A549 (cell line): Measurements from ENCODE around the gene ABCG5. TPM values are rescaled to one million over a fixed set of nuclear protein-coding genes. Genes with fewer than 3 reads are reported as not detected.

Source experiments
- ATAC-seq, 2 experiments: fragments of 200-7000 bp in 1 of 2; fragments of >200 bp in 1 of 2; cut with Nextera tagmentation in 1 of 2; cut with Tn5 transposase in 1 of 2; 3 replicates each; pipeline versions ENCODE4 v1.8.0 to v1.9.1; 2018 to 2020; ENCODE audit warnings: mild to moderate bottlenecking in 1 of 2, moderate library complexity in 1 of 2
- CTCF ChIA-PET: fragments of 300-600 bp; sonication (Branson Sonifier 250); formaldehyde crosslinking; extraction: SDS; loops from one replicate; lab custom pipeline; 2021; ENCODE audit warnings: antibody characterized with exemption, inconsistent platforms; lab: Yijun Ruan, JAX
- POLR2A ChIA-PET: fragments of 350-600 bp; formaldehyde crosslinking; extraction: SDS; loops from one replicate; lab custom pipeline; 2021; ENCODE audit warnings: antibody characterized with exemption, inconsistent platforms; lab: Yijun Ruan, JAX
- DNase-seq, 2 experiments: peaks; one replicate each; pipeline versions ENCODE4 v3.0.0 to v3.0.0-alpha.2; 2011 to 2016; ENCODE audit warnings: low read depth in 1 of 2, low spot score in 1 of 2
- FAIRE-seq: peaks from 2 replicates; lab custom pipeline; 2011; peaks lifted over from hg19 to GRCh38; lab: Jason Lieb, UNC
- H3K27ac ChIP-seq, 2 experiments: fragments of >200 bp; sonication (Bioruptor Twin); formaldehyde crosslinking; 3 replicates each; pipeline ENCODE4 v1.5.1; 2016 to 2017
- H3K4me1 ChIP-seq: fragments of >200 bp; sonication (Bioruptor Twin); formaldehyde crosslinking; 3 replicates; pipeline ENCODE4 v1.6.1; 2016
- H3K4me2 ChIP-seq: fragments of >200 bp; sonication (Bioruptor Twin); formaldehyde crosslinking; 3 replicates; pipeline ENCODE4 v1.6.1; 2016
- H3K4me3 ChIP-seq: fragments of >200 bp; sonication (Bioruptor Twin); formaldehyde crosslinking; 3 replicates; pipeline ENCODE4 v1.5.1; 2016
- H3K9me3 ChIP-seq: fragments of >200 bp; sonication (Bioruptor Twin); formaldehyde crosslinking; 3 replicates; pipeline ENCODE4 v1.6.1; 2016
- CBX8 ChIP-seq: fragments of 200-600 bp; sonication (generic); IDR thresholded peaks from 2 replicates; pipeline ENCODE4 v1.6.1; 2016
- CEBPB ChIP-seq, 2 experiments: fragments of >200 bp in 1 of 2; sonication (Bioruptor Twin) in 1 of 2; formaldehyde crosslinking in 1 of 2; IDR thresholded peaks; 2 replicates each; pipeline ENCODE4 v1.6.1; 2012 to 2016
- EHMT2 ChIP-seq: fragments of 200-600 bp; sonication (generic); IDR thresholded peaks from 2 replicates; pipeline ENCODE4 v1.6.1; 2016; ENCODE audit warnings: antibody characterized with exemption, low read depth, mild to moderate bottlenecking, moderate library complexity
- ESRRA ChIP-seq: fragments of 150-350 bp; IDR thresholded peaks from 2 replicates; pipeline ENCODE4 v1.6.1; 2014; ENCODE audit warnings: mild to moderate bottlenecking, low read length, borderline replicate concordance
- FOSB ChIP-seq: fragments of 250-450 bp; sonication (Bioruptor Pico); IDR thresholded peaks from 2 replicates; pipeline ENCODE4 v1.5.0; 2020; ENCODE audit warnings: mild to moderate bottlenecking, moderate library complexity
- GATA3 ChIP-seq: IDR thresholded peaks from 2 replicates; pipeline ENCODE4 v1.6.1; 2012; ENCODE audit warnings: borderline replicate concordance
- HEYL ChIP-seq: fragments of 250-450 bp; sonication (Bioruptor Pico); IDR thresholded peaks from 2 replicates; pipeline ENCODE4 v1.8.0; 2021; ENCODE audit warnings: mild to moderate bottlenecking, moderate library complexity
- HOXA7 ChIP-seq: fragments of 250-450 bp; sonication (Bioruptor Pico); IDR thresholded peaks from 2 replicates; pipeline ENCODE4 v1.5.0; 2020; ENCODE audit warnings: mild to moderate bottlenecking, moderate library complexity
- HOXB13 ChIP-seq: fragments of 250-450 bp; sonication (Bioruptor Pico); IDR thresholded peaks from 2 replicates; pipeline ENCODE4 v1.5.0; 2020; ENCODE audit warnings: low read depth, mild to moderate bottlenecking, moderate library complexity
- HOXB5 ChIP-seq: fragments of 250-450 bp; sonication (Bioruptor Pico); IDR thresholded peaks from 2 replicates; pipeline ENCODE4 v1.5.0; 2020; ENCODE audit warnings: mild to moderate bottlenecking, moderate library complexity
- JUNB ChIP-seq: fragments of >200 bp; sonication (Bioruptor Twin); formaldehyde crosslinking; IDR thresholded peaks from 2 replicates; pipeline ENCODE4 v1.6.1; 2016
- KDM1A ChIP-seq: fragments of 200-600 bp; sonication (generic); IDR thresholded peaks from 2 replicates; pipeline ENCODE4 v1.6.1; 2016; ENCODE audit warnings: low read depth, mild to moderate bottlenecking
- MAZ ChIP-seq: fragments of 150-350 bp; IDR thresholded peaks from 2 replicates; pipeline ENCODE4 v1.6.1; 2014; ENCODE audit warnings: antibody characterized with exemption, low read depth, low read length, borderline replicate concordance
- NFE2L2 ChIP-seq: fragments of 150-350 bp; conservative IDR thresholded peaks from 2 replicates; pipeline ENCODE4 v1.6.1; 2014; ENCODE audit warnings: low read length
- POLR2AphosphoS2 ChIP-seq: conservative IDR thresholded peaks from 2 replicates; pipeline ENCODE4 v1.6.1; 2012; ENCODE audit warnings: low read length, improper control_type of control experiment, inconsistent platforms
- RARB ChIP-seq: fragments of 250-450 bp; sonication (Bioruptor Pico); IDR thresholded peaks from 2 replicates; pipeline ENCODE4 v1.8.0; 2021; ENCODE audit warnings: mild to moderate bottlenecking, moderate library complexity
- REST ChIP-seq: fragments of 200-600 bp; sonication (generic); IDR thresholded peaks from 2 replicates; pipeline ENCODE4 v1.6.1; 2016; ENCODE audit warnings: antibody characterized with exemption, mild to moderate bottlenecking, moderate library complexity
- RFX5 ChIP-seq: fragments of 450-650 bp; IDR thresholded peaks from 2 replicates; pipeline ENCODE4 v1.7.1; 2014; ENCODE audit warnings: antibody characterized with exemption, mild to moderate bottlenecking, moderate library complexity
- RNF2 ChIP-seq: fragments of 200-600 bp; sonication (generic); IDR thresholded peaks from 2 replicates; pipeline ENCODE4 v1.6.1; 2016; ENCODE audit warnings: low read depth, mild to moderate bottlenecking, antibody characterized with exemption, moderate library complexity, borderline replicate concordance
- TFCP2L1 ChIP-seq: fragments of 250-450 bp; sonication (Bioruptor Pico); IDR thresholded peaks from 2 replicates; pipeline ENCODE4 v1.5.0; 2021; ENCODE audit warnings: mild to moderate bottlenecking
- TP53 ChIP-seq: fragments of 250-450 bp; sonication (Bioruptor Pico); IDR thresholded peaks from 2 replicates; pipeline ENCODE4 v1.5.0; 2021; ENCODE audit warnings: mild to moderate bottlenecking, moderate library complexity
- USF2 ChIP-seq: fragments of 450-650 bp; IDR thresholded peaks from 2 replicates; pipeline ENCODE4 v1.6.1; 2014; ENCODE audit warnings: antibody characterized with exemption
- ZFP36 ChIP-seq: fragments of 450-650 bp; IDR thresholded peaks from 2 replicates; pipeline ENCODE4 v1.6.1; 2014; ENCODE audit warnings: borderline replicate concordance; ENCODE audit not compliant: partially characterized antibody
- WGBS: methylation state at CpG from one replicate; pipeline ENCODE4 v1.1.6; 2017; ENCODE audit errors: missing lambda C conversion rate; 5-methylcytosine and 5-hydroxymethylcytosine counted together
- polyA minus RNA-seq: library from RNA; depleted of rRNA, polyadenylated mRNA; stranded (reverse); fragments of >200 nt; gene quantifications from 2 replicates; pipeline ENCODE4 v1.2.3, GENCODE V29; 2011; rRNA and poly(A)+ RNA removed
- polyA plus RNA-seq, 4 experiments: library from polyadenylated mRNA; depleted of rRNA in 3 of 4; stranded (reverse); fragments of >200 nt; fragmentation: RNase III in 1 of 4; extraction: RNeasy Plus Mini Kit Qiagen cat#74134 plus additional on column Dnase treatment in 1 of 4; gene quantifications; 2 replicates in 3 of 4; 3 replicates in 1 of 4; pipeline ENCODE4 v1.2.3, GENCODE V29; 2011 to 2017
- TF ChIP-seq, protein P1 (sequence below): fragments of >200 bp; sonication (Bioruptor Twin); formaldehyde crosslinking; IDR thresholded peaks from 3 replicates; pipeline ENCODE4 v1.5.1; 2016
- TF ChIP-seq, protein P2 (sequence below): fragments of >200 bp; sonication (Bioruptor Twin); formaldehyde crosslinking; IDR thresholded peaks from 3 replicates; pipeline ENCODE4 v1.6.1; 2016

Gene ABCG5
- polyA plus RNA-seq (2011; rRNA removed) = not detected in 2 replicates
- polyA plus RNA-seq (2012; cell fraction: cytosol; rRNA removed) = 0.01 TPM in 2 replicates
- polyA plus RNA-seq (2012; cell fraction: nucleus; rRNA removed) = not detected in 2 replicates
- polyA plus RNA-seq (2017; fragmentation: RNase III; extraction: RNeasy Plus Mini Kit Qiagen cat#74134 plus additional on column Dnase treatment) = not detected in 3 replicates
- not detected in 2 replicates for polyA minus RNA-seq

- DNase-seq (no peak), FAIRE-seq (no peak), ATAC-seq (peak in 1 of 2 experiments; percentile 12; a peak in 2 of 6 replicates)
- WGBS = 79% methylated on average over 18 of the region's 20 CpGs
- no peaks in the 10 kb centered on the region for H3K4me1 ChIP-seq
- TF ChIP-seq HOXA7 (CRISPR knock-in tag) (no peak), TP53 (CRISPR knock-in tag) (no peak), JUNB (no peak), NFE2L2 (no peak), KDM1A (no peak), FOSB (CRISPR knock-in tag) (no peak), ESRRA (no peak), HOXB5 (CRISPR knock-in tag) (no peak), USF2 (no peak), REST (no peak), POLR2AphosphoS2 (no peak), HEYL (CRISPR knock-in tag) (no peak), EHMT2 (no peak), RFX5 (no peak), CEBPB (IDR thresholded peaks at IDR 0.05) (no peak)
- TF ChIP-seq, protein P1, sequence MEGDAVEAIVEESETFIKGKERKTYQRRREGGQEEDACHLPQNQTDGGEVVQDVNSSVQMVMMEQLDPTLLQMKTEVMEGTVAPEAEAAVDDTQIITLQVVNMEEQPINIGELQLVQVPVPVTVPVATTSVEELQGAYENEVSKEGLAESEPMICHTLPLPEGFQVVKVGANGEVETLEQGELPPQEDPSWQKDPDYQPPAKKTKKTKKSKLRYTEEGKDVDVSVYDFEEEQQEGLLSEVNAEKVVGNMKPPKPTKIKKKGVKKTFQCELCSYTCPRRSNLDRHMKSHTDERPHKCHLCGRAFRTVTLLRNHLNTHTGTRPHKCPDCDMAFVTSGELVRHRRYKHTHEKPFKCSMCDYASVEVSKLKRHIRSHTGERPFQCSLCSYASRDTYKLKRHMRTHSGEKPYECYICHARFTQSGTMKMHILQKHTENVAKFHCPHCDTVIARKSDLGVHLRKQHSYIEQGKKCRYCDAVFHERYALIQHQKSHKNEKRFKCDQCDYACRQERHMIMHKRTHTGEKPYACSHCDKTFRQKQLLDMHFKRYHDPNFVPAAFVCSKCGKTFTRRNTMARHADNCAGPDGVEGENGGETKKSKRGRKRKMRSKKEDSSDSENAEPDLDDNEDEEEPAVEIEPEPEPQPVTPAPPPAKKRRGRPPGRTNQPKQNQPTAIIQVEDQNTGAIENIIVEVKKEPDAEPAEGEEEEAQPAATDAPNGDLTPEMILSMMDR = no peak
- TF ChIP-seq, all 56 proteins: peak for 0
- Histone ChIP-seq H3K4me3 (no peak within 1 kb of the TSS), H3K9me3 (no peaks in the 10 kb centered on the region), H3K4me2 (no peak within 1 kb of the TSS), H3K27ac (no peak within 1 kb of the TSS)
- ChIA-PET CTCF (interaction anchor here (0.6 to 1.7 kb wide), 2 partner anchors 12 to 42 kb away, joined by 3 read pairs; no protein-coding TSS in a partner anchor), POLR2A (no interaction called here)
Observed at GRCh38 chr2:43838560-43839267, at the start of gene ABCG5, which contains the start of gene ABCG8. ABCG5 (minus strand) TSS chr2:43838839; CDS start chr2:43838679, 160 bp downstream. ABCG8 (plus strand) TSS chr2:43838971; CDS start chr2:43839054, 83 bp downstream.

DNA sequence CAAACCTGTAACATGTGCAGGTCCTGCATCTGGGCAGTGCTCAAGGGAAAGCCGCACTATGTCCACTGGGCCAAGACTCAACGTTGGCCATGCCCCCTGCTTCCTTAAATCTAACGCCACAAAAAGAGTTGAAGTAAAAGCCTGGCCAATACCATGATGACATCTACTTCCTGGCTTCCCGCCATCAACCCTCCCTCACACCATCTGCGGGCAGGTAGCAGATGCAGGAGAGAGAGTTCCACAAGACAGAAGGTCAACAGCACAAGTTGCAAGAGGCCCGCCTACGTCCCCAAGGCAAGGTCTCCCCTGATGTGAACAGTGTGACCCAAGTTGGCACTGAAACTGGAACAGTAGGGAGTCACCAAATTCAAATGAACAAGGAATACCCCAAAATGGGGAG, 48.5 kb upstream of the ABCG5 start:
- DNase-seq = no peak
- H3K27ac ChIP-seq = no peak overlapping the region
- WGBS = 92% methylated on average over 7 of the region's 7 CpGs
- no peak overlapping the region for H3K4me2 ChIP-seq
- H3K9me3 ChIP-seq = no peaks in the 10 kb centered on the region
- POLR2A ChIA-PET = no interaction called here
- no peak for TF ChIP-seq POLR2AphosphoS2
- TF ChIP-seq HOXB13 (CRISPR knock-in tag) = no peak
- TF ChIP-seq, protein P1 = no peak
- TF ChIP-seq, protein P2, sequence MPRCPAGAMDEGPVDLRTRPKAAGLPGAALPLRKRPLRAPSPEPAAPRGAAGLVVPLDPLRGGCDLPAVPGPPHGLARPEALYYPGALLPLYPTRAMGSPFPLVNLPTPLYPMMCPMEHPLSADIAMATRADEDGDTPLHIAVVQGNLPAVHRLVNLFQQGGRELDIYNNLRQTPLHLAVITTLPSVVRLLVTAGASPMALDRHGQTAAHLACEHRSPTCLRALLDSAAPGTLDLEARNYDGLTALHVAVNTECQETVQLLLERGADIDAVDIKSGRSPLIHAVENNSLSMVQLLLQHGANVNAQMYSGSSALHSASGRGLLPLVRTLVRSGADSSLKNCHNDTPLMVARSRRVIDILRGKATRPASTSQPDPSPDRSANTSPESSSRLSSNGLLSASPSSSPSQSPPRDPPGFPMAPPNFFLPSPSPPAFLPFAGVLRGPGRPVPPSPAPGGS = no peak
- TF ChIP-seq MAZ = no peak
- no peak for TF ChIP-seq RARB (CRISPR knock-in tag)
- TF ChIP-seq GATA3 = no peak
- TF ChIP-seq TFCP2L1 (CRISPR knock-in tag) = no peak
- TF ChIP-seq CEBPB (IDR thresholded peaks at IDR 0.05) = no peak
- no peak for TF ChIP-seq RFX5
- no peak for TF ChIP-seq ZFP36
- no peak for TF ChIP-seq RNF2
- no peak for TF ChIP-seq CBX8
- TF ChIP-seq, all 56 proteins: peak for 0
- CTCF ChIA-PET = interaction anchor here (1.5 to 3.2 kb wide), 3 partner anchors 9 to 12 kb away, joined by 3 to 18 read pairs (median 7); no protein-coding TSS in a partner anchor
- FAIRE-seq (no peak), ATAC-seq (no peak)
- Histone ChIP-seq H3K4me1 (peaks cover 5% of the 10 kb centered on the region), H3K4me3 (no peak overlapping the region)
